ENCODE results near the gene HERC2.

- TF ChIP-seq CTCF (IDR thresholded peaks at IDR 0.05; ENCODE audit: low read length) (no peak), EZH2 (IDR thresholded peaks at IDR 0.05; ENCODE audit: borderline replicate concordance, low read length) (no peak)
Observed at GRCh38 chr15:28105793-28106192, 216.2 kb downstream of the HERC2 start.

Data from OCI-LY1 (cell line).